ENCODE measurements around the gene EREG.

EREG gene

GRCh38 chr4:74431113-74431826 lies 66.3 kb downstream of the EREG start:
- Histone ChIP-seq H3K9me3 (ENCODE audit: control insufficient read depth, insufficient read depth, low read length) (no peaks in the 10 kb centered on the region; the same call in 1 of the 2 replicates), H3K36me3 (ENCODE audit: control insufficient read depth, low read length) (no peaks in the 10 kb centered on the region), H3K9me2 (replicated peaks; ENCODE audit: control insufficient read depth, low read length) (no peaks in the 10 kb centered on the region), H4K20me1 (ENCODE audit: control insufficient read depth, insufficient read depth, low read depth, low read length) (no peaks in the 10 kb centered on the region), H3K4me1 (ENCODE audit: control insufficient read depth, low read length) (no peaks in the 10 kb centered on the region), H3K4me3 (ENCODE audit: low read length) (no peak overlapping the region), H3K27ac (ENCODE audit: low read depth, low read length) (no peak overlapping the region), H3F3A (ENCODE audit: control insufficient read depth, insufficient read depth) (no peaks in the 10 kb centered on the region), H3K27me3 (ENCODE audit: control insufficient read depth, low read length) (no peaks in the 10 kb centered on the region), H3K79me2 (ENCODE audit: control insufficient read depth, low read length) (no peaks in the 10 kb centered on the region), H3K4me2 (ENCODE audit: low read length) (no peak overlapping the region)
- no peak for TF ChIP-seq EZH2phosphoT487 (IDR thresholded peaks at IDR 0.05; ENCODE audit: borderline replicate concordance, low read length)
- no peak for TF ChIP-seq CTCF (IDR thresholded peaks at IDR 0.05; ENCODE audit: low read depth, low read length, poor library complexity, severe bottlenecking)

- Histone ChIP-seq H3K4me2 (ENCODE audit: low read length) (no peak overlapping the region), H3K9me3 (ENCODE audit: control insufficient read depth, insufficient read depth, low read length) (no peaks in the 10 kb centered on the region; the same call in 1 of the 2 replicates), H3K27me3 (ENCODE audit: control insufficient read depth, low read length) (no peaks in the 10 kb centered on the region), H3K79me2 (ENCODE audit: control insufficient read depth, low read length) (no peaks in the 10 kb centered on the region), H3K27ac (ENCODE audit: low read depth, low read length) (no peak overlapping the region), H3K36me3 (ENCODE audit: control insufficient read depth, low read length) (no peaks in the 10 kb centered on the region), H4K20me1 (ENCODE audit: control insufficient read depth, insufficient read depth, low read depth, low read length) (no peaks in the 10 kb centered on the region), H3K4me3 (ENCODE audit: low read length) (no peak overlapping the region), H3F3A (ENCODE audit: control insufficient read depth, insufficient read depth) (no peaks in the 10 kb centered on the region), H3K9me2 (replicated peaks; ENCODE audit: control insufficient read depth, low read length) (no peaks in the 10 kb centered on the region), H3K4me1 (ENCODE audit: control insufficient read depth, low read length) (no peaks in the 10 kb centered on the region)
- TF ChIP-seq EZH2phosphoT487 (IDR thresholded peaks at IDR 0.05; ENCODE audit: borderline replicate concordance, low read length), result no peak
- no peak for TF ChIP-seq CTCF (IDR thresholded peaks at IDR 0.05; ENCODE audit: low read depth, low read length, poor library complexity, severe bottlenecking)
Measured at GRCh38 chr4:74433043-74433442, 68.1 kb downstream of the EREG start.

GRCh38 chr4:74433541-74434172 lies 68.7 kb downstream of the EREG start:
- no peaks in the 10 kb centered on the region for H3K36me3 ChIP-seq (ENCODE audit: control insufficient read depth, low read length)
- no peaks in the 10 kb centered on the region for H3K9me2 ChIP-seq (replicated peaks; ENCODE audit: control insufficient read depth, low read length)
- H3K27ac ChIP-seq (ENCODE audit: low read depth, low read length), result no peak overlapping the region
- no peaks in the 10 kb centered on the region for H3K4me1 ChIP-seq (ENCODE audit: control insufficient read depth, low read length)
- H3K4me3 ChIP-seq (ENCODE audit: low read length), result no peak overlapping the region
- TF ChIP-seq EZH2phosphoT487 (IDR thresholded peaks at IDR 0.05; ENCODE audit: borderline replicate concordance, low read length), result no peak
- TF ChIP-seq CTCF (IDR thresholded peaks at IDR 0.05; ENCODE audit: low read depth, low read length, poor library complexity, severe bottlenecking), result no peak
- H3K79me2 ChIP-seq (ENCODE audit: control insufficient read depth, low read length), result no peaks in the 10 kb centered on the region
- H4K20me1 ChIP-seq (ENCODE audit: control insufficient read depth, insufficient read depth, low read depth, low read length), result no peaks in the 10 kb centered on the region
- no peak overlapping the region for H3K4me2 ChIP-seq (ENCODE audit: low read length)
- H3K27me3 ChIP-seq (ENCODE audit: control insufficient read depth, low read length), result no peaks in the 10 kb centered on the region
- no peaks in the 10 kb centered on the region for H3F3A ChIP-seq (ENCODE audit: control insufficient read depth, insufficient read depth)
- H3K9me3 ChIP-seq (ENCODE audit: control insufficient read depth, insufficient read depth, low read length), result no peaks in the 10 kb centered on the region; the same call in 1 of the 2 replicates
